A172 (cell line): ENCODE data around the gene PEPD. TPM values are rescaled to one million over a fixed set of nuclear protein-coding genes. Genes with fewer than 3 reads are reported as not detected.

Experiments used
- DNase-seq: peaks from one replicate; pipeline ENCODE4 v3.0.0-alpha.2; 2015; ENCODE audit warnings: low spot score
- total RNA-seq: library from RNA; depleted of rRNA; stranded (reverse); fragments of >200 nt; shearing (Covaris generic); gene quantifications from 2 replicates; pipeline ENCODE4 v1.2.3, GENCODE V29; 2014

PEPD gene
- total RNA-seq, 1 experiment from 2014 or later = 72.3 TPM

DNA sequence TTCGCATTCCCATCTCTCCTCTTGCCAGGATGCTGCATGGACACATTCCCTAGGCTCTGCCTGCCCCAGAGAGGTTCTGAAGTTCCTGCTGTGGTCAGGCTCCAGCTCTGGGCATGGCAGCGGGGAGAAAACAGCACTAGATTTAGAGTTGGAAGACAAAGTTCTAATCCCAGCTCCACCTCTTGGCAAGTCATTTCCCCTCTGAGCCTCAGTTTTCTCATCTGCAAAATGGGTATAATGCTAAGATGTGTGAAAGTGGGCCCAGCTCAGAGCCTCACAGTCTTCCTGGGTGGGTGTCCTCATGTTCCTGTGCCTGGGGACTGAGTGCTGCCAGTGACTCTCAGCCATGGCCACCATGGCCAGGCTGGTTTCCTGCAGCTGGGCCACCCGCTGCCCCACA is 9.6 kb downstream of the PEPD start:
- DNase-seq = no peak

DNA sequence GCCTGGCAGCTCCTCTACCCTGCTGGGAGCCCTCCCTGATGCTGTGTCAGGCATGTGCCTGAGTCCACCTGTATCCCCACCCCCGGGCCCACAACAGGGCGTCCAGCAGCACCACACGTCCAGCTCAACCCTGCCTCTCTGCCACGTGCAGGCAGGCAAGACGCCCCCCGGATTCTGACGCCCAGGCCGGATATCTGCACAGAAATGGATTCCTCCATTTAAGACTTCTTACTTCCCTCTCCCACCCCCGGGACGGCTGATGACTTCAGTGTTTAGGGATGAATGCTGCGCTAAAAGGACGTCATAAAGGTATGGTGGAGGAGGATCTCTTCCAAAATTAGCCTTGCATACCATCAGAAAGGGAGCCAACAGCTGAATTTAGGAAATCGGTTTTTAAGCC is 10.2 kb downstream of the PEPD start:
- DNase-seq = no peak

- DNase-seq = no peak
These were observed 11.0 kb downstream of the PEPD start for GRCh38 chr19:33510462-33511194.

- no peak for DNase-seq
These were observed 11.8 kb downstream of the PEPD start for GRCh38 chr19:33509774-33510173.

- peak; percentile 67 for DNase-seq
These were observed 12.5 kb downstream of the PEPD start for GRCh38 chr19:33508941-33509614.

DNA sequence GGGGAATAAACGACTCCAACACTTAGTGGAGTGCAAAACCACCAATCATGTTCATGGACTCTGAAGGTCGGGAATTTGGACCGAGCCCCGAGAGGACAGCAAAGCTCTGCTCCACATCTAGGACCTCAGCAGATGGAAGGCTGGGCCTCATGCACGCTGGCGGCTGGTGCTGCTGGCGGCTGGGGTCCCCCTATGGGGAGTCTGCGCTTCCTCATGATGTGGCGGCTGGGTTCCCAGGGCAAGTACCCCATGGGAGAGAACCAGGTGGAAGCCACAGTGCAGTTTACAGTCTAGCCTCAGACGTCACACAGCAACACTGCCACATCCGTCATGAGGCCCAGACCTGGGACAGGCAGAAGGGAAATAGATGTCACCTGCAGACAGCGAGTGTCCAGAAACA is 13.2 kb downstream of the PEPD start:
- DNase-seq = no peak

GRCh38 chr19:33508009-33508408 is 13.6 kb downstream of the PEPD start:
- no peak for DNase-seq

- no peak for DNase-seq
These were observed 14.3 kb downstream of the PEPD start for GRCh38 chr19:33507021-33507956.

GRCh38 chr19:33506498-33506897 is 15.1 kb downstream of the PEPD start:
- DNase-seq = no peak

DNA sequence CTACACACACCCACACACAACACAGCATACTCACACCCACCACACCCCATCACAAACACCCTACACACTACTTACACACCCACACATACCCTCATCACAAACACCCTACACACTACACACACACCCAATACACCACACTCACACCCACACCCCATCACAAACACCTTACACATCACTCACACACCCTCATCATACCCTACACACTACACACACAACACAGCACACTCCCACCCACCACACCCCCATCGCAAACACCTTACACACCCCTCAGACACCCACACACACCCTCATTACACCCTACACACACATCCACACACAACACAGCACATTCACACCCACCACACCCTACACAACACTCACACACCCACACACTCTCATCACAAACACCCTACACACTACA is 15.8 kb downstream of the PEPD start:
- no peak for DNase-seq

DNA sequence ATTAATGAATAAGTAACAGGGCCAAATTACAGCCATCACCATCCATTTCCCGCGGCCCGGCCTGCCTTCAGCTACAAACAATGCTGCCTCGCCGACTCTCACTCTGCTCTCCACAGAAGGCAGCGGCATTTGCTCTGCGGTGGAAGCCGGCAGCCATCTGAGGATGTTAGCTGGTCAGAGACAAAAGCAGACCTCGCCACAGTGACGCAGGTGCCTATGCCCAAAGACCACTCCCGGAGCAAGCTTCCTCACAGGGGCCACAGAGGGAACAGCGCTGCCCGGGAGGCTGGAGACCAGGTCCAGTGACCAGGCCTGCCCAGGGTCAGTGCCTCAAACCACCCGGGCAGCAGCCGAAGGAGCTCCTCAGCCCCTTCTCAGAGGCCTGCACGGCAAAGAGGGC is 16.4 kb downstream of the PEPD start:
- no peak for DNase-seq

- no peak for DNase-seq
These were observed 17.5 kb downstream of the PEPD start for GRCh38 chr19:33504058-33504444.

DNA sequence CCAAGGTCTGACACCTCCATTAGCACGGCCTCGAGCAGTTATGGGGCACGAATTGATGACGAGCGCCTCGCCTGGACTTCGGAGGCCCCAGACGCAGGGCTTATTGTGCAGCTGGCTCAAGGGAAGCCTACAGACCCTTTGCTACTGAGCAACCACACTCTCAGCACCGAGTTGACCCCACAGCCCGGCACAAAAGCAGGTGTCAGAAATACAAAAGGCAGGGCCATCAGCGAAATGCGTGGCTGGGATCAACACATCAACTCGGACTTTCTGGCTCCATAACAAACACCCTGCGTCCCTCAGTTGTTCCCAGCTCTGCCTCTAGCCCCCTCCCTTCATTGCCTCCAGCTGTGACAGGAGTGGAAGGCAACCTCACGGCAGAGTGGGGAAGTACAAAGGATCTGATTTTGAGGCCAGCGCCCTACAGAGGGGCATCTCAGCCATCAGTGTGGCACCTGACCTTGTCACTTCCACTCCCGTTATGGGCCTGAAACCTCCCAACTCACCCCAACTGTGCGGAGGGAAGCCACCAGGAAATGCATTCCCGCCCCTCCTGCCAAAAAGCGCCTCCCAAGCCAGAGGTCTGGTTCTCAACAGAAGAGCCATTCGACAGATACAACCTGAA is 18.0 kb downstream of the PEPD start:
- DNase-seq = no peak

- DNase-seq = no peak
These were observed 18.6 kb downstream of the PEPD start for GRCh38 chr19:33503030-33503429.

DNA sequence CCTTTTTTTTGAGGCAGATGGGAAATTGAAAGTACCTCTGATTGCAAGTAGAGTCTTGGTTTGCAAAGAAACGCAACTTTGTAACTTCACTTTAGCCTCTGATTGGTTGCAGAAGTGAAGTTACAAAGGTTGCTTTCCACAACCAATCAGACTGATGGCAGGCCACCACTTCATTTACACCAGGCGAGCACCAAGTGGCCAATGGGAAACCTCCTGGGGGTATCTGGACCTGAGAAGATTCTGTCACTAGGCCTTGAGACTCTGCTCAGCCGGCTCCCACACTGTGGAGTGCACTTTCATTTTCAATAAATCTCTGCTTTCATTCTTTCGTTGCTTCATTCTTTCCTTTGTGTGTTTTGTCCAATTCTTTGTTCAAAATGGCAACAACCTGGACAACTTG is 19.1 kb downstream of the PEPD start:
- no peak for DNase-seq

DNA sequence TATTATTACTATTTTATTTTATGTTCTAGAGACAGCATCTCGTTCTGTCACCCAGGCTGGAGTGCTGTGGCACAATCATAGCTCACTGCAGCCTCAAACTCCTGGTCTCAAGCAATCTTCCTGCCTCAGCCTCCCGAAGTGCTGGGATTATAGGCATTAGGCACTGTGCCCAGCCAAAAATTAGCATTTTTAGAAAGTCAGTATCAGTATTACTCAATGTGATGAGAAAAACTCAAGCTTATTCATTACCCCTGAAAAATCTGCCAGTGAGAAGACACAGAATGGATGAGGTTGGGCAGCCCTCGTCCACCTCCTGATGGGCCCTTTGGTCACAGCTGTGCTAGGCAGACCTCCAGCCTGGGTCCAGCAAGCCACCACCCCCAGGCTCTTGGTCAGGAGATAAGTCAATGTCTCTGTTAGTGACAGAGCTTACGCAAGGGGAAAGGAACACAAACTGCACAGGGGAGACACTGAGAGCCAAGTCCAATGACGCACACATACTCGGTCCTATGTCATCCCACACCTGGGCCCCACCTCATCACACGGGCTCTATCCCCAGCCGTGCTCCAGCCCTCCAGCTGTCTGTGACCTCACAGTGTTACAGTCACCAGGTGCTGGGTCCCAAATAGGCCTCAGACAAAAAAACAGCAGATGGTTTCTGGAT is 19.8 kb downstream of the PEPD start:
- no peak for DNase-seq

DNA sequence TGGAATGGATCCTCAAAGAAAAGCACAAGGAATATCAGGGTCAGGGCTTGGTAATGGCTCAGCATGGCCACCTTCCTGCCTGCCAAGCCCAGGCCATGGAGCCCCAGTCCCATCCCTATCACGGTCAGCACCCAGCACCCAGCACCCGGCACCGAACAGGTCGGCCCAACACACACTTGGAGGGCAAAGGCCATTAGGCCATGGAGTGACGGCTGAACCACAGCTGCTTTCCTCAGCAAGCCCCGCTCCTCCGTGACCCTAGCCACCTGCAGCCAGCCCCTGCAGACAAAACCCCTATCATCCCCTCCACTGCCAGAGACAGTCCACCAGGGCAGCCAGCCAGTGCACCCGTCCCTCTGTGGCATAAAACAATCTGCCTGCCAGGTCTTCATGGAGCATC is 20.6 kb downstream of the PEPD start:
- DNase-seq = no peak

GRCh38 chr19:33500586-33500985 is 21.0 kb downstream of the PEPD start:
- no peak for DNase-seq

- no peak for DNase-seq
These were observed 21.7 kb downstream of the PEPD start for GRCh38 chr19:33499671-33500506.

- DNase-seq = no peak
These were observed 22.3 kb downstream of the PEPD start for GRCh38 chr19:33499248-33499647.
